SK-N-SH treated with all-trans-retinoic acid at 6 μM for 48 hours (cell line): ENCODE data around the gene MGMT.

Experiments
- ISL1 ChIP-seq: fragments of 250-450 bp; sonication (Bioruptor Pico); IDR thresholded peaks from 2 replicates; pipeline ENCODE4 v2.1.2; 2022; ENCODE audit warnings: mild to moderate bottlenecking, moderate library complexity
- OSR1 ChIP-seq: fragments of 250-450 bp; sonication (Bioruptor Pico); IDR thresholded peaks from 2 replicates; pipeline ENCODE4 v1.8.0; 2022; ENCODE audit warnings: moderate library complexity, mild to moderate bottlenecking, inconsistent platforms
- TF ChIP-seq, protein P1 (sequence below): fragments of 250-450 bp; sonication (Bioruptor Pico); IDR thresholded peaks from 2 replicates; pipeline ENCODE4 v1.8.0; 2020; ENCODE audit warnings: mild to moderate bottlenecking, moderate library complexity, borderline replicate concordance

DNA sequence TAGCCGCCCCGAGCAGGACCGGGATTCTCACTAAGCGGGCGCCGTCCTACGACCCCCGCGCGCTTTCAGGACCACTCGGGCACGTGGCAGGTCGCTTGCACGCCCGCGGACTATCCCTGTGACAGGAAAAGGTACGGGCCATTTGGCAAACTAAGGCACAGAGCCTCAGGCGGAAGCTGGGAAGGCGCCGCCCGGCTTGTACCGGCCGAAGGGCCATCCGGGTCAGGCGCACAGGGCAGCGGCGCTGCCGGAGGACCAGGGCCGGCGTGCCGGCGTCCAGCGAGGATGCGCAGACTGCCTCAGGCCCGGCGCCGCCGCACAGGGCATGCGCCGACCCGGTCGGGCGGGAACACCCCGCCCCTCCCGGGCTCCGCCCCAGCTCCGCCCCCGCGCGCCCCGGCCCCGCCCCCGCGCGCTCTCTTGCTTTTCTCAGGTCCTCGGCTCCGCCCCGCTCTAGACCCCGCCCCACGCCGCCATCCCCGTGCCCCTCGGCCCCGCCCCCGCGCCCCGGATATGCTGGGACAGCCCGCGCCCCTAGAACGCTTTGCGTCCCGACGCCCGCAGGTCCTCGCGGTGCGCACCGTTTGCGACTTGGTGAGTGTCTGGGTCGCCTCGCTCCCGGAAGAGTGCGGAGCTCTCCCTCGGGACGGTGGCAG, at the start of gene MGMT:
- no peak for TF ChIP-seq OSR1 (CRISPR knock-in tag)
- no peak for TF ChIP-seq ISL1 (CRISPR knock-in tag)
- TF ChIP-seq, protein P1, sequence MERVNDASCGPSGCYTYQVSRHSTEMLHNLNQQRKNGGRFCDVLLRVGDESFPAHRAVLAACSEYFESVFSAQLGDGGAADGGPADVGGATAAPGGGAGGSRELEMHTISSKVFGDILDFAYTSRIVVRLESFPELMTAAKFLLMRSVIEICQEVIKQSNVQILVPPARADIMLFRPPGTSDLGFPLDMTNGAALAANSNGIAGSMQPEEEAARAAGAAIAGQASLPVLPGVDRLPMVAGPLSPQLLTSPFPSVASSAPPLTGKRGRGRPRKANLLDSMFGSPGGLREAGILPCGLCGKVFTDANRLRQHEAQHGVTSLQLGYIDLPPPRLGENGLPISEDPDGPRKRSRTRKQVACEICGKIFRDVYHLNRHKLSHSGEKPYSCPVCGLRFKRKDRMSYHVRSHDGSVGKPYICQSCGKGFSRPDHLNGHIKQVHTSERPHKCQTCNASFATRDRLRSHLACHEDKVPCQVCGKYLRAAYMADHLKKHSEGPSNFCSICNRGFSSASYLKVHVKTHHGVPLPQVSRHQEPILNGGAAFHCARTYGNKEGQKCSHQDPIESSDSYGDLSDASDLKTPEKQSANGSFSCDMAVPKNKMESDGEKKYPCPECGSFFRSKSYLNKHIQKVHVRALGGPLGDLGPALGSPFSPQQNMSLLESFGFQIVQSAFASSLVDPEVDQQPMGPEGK (CRISPR knock-in tag) = no peak
